Adrenal gland (tissue), 12 donors: ENCODE results near the gene SPDYA. TPM values are rescaled to one million over a fixed set of nuclear protein-coding genes. Genes with fewer than 3 reads are reported as not detected.
A peak's percentile ranks its signal among the peaks of the same experiment; 100 is the strongest.

Source experiments
- DNase-seq, 7 donors: peaks; one replicate each; pipeline ENCODE4 v3.0.0-alpha.2; 2019 to 2020
- H3K27ac ChIP-seq, 5 donors: fragments of 200-600 bp; sonication (generic) in 4 of 5; 1 replicate in 3 of 5; 2 replicates in 2 of 5; pipeline versions ENCODE4 v1.5.1 to v1.8.0; 2016 to 2020; ENCODE audit warnings: mild to moderate bottlenecking in 1 of 5
- H3K27me3 ChIP-seq: fragments of 200-600 bp; 2 replicates; pipeline ENCODE4 v1.8.0; 2021
- H3K36me3 ChIP-seq, 2 donors: fragments of 200-600 bp; replicated peaks in 1 of 2; 1 replicate in 1 of 2; 2 replicates in 1 of 2; pipeline versions ENCODE4 v1.5.1 to v1.8.0; 2018 to 2022
- H3K4me1 ChIP-seq, 2 donors: fragments of 200-600 bp; replicated peaks in 1 of 2; 1 replicate in 1 of 2; 2 replicates in 1 of 2; pipeline versions ENCODE4 v1.5.1 to v1.8.0; 2018 to 2021
- H3K4me3 ChIP-seq, 4 donors: fragments of 200-600 bp; sonication (generic) in 3 of 4; one replicate each; pipeline ENCODE4 v1.5.1; 2016 to 2018
- H3K9me3 ChIP-seq, 3 donors: fragments of 200-600 bp; sonication (generic) in 1 of 3; replicated peaks in 1 of 3; 1 replicate in 2 of 3; 2 replicates in 1 of 3; pipeline versions ENCODE4 v1.5.1 to v1.8.0; 2016 to 2021
- CTCF ChIP-seq, 6 experiments: fragments of 450-650 bp in 4 of 6; fragments of 200-600 bp in 2 of 6; sonication (generic) in 1 of 6; IDR thresholded peaks; 1 replicate in 5 of 6; 2 replicates in 1 of 6; pipeline versions ENCODE4 v1.5.1 to v1.8.0; 2016 to 2021; ENCODE audit warnings: antibody characterized with exemption in 6 of 6, mild to moderate bottlenecking in 2 of 6, moderate library complexity in 1 of 6
- POLR2A ChIP-seq, 2 donors: fragments of 450-650 bp; IDR thresholded peaks; one replicate each; pipeline ENCODE4 v1.6.1; 2017; ENCODE audit warnings: antibody characterized with exemption in 2 of 2, mild to moderate bottlenecking in 2 of 2, moderate library complexity in 1 of 2
- WGBS, 4 donors: extraction: QIAGEN DNeasy Blood & Tissue Kit in 2 of 4; methylation state at CpG; one replicate each; pipeline versions ENCODE4 v1.1.5 to v1.1.7; 2013 to 2017; 5-methylcytosine and 5-hydroxymethylcytosine counted together
- intact Hi-C, 2 donors: fragments of 100-400 bp; cut with DNase I; formaldehyde crosslinking; loops; one replicate each; pipeline versions ENCODE4 v1.14.1 to v1.15.0; 2022 to 2023
- polyA plus RNA-seq, 3 donors: library from polyadenylated mRNA; stranded (reverse); fragments of 200-250 nt in 2 of 3; fragments of 350-450 nt in 1 of 3; fragmentation: Illumina TruSeq in 1 of 3; extraction: RNeasy Lipid Tissue Mini Kit (QIAGEN cat#74804) in 1 of 3; gene quantifications; one replicate each; pipeline ENCODE4 v1.2.3, GENCODE V29; 2013 to 2014
- total RNA-seq, 9 donors: library from RNA; depleted of rRNA in 4 of 9; stranded (reverse); fragments of >200 nt in 4 of 9; fragments of 120-200 nt in 1 of 9; fragmentation: NEBNext Ultra II Directional in 1 of 9; extraction: Animal tissue kit (Norgen Biotek cat#: 25700) in 1 of 9; gene quantifications; one replicate each; pipeline versions ENCODE4 v1.1.0 to v1.2.4, GENCODE V29; 2013 to 2023
- donor health status: healthy with polysubstance abuse.
- donor health status: Bipolar disorder and iron deficiency.
- donor health status: DM: yes; HTN: yes; CAD: no.
- donor health status: DM: no; HTN: no; CAD: no.
- donor health status: DM: no; HTN: no; CAD: no.
- donor health status: DM: yes; HTN: yes; CAD: no.

The SPDYA gene
- total and polyA plus RNA-seq, 12 donors: 0.13 to 1.9 (median 0.30) TPM; not detected in 2

DNA sequence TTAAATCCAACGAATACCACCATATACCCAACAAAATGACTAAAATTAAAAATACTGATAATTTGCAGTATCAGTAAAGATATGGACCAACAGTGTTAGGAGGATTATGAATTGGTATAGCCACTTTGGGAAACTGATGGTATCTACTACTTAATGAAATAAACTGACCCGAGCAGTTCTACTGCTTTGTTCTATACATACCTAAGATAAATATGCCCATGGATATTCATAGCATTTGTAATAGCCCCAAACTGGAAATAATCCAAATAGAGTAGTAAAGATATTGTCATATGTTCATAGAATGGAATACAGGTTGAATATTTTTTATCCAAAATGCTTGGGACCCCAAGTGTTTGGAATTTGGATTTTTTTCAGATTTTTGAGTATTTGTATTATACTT lies 38.3 kb upstream of the SPDYA start:
- no peak for DNase-seq
- intact Hi-C loops: no loop called here
- H3K27ac ChIP-seq: no peak overlapping the region
- H3K36me3 ChIP-seq: peaks cover 0 to 6% of the 10 kb centered on the region in 2 donors
- peaks cover 12 to 73% of the 10 kb centered on the region in 2 donors for H3K4me1 ChIP-seq
- no peaks in the 10 kb centered on the region for H3K9me3 ChIP-seq
- WGBS, 4 donors: 92 to 100% (median 98%) methylated on average over 2 of the region's 2 CpGs
- H3K4me3 ChIP-seq: no peak overlapping the region
- no peaks in the 10 kb centered on the region for H3K27me3 ChIP-seq
- TF ChIP-seq CTCF (IDR thresholded peaks at IDR 0.05) (no peak), POLR2A (IDR thresholded peaks at IDR 0.05) (no peak)

DNA sequence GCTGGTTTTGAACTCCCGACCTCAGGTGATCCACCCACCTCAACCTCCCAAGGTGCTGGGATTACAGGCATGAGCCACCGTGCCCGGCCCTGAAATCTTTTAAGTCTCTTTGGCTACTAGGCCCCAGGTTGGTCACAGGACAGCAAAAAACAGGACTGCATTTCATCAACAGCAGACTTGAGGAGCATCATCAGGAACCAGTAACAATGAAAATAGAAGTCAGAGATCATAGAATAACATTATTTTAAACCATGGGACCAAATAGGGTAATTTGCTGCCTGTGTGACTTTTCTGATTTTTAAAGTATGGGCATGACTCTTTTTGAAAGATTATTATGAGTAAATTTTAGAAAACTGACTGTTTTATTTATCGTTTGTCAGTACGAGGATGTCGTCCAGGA lies 34.2 kb upstream of the SPDYA start:
- peaks cover 7 to 50% of the 10 kb centered on the region in 2 donors for H3K4me1 ChIP-seq
- intact Hi-C loops: no loop called here
- H3K36me3 ChIP-seq: peaks cover 0 to 43% of the 10 kb centered on the region in 2 donors
- no peak for DNase-seq
- H3K9me3 ChIP-seq: no peaks in the 10 kb centered on the region
- TF ChIP-seq CTCF (IDR thresholded peaks at IDR 0.05) (no peak), POLR2A (IDR thresholded peaks at IDR 0.05) (no peak)
- H3K27ac ChIP-seq: no peak overlapping the region
- no peak overlapping the region for H3K4me3 ChIP-seq
- no peaks in the 10 kb centered on the region for H3K27me3 ChIP-seq
- WGBS, 4 donors: 82 to 90% (median 89%) methylated on average over 6 of the region's 6 CpGs

- TF ChIP-seq CTCF (IDR thresholded peaks at IDR 0.05) (no peak), POLR2A (IDR thresholded peaks at IDR 0.05) (no peak)
- 91 to 97% (median 94%) methylated on average over 5 of the region's 5 CpGs for WGBS, 4 donors
Observed at GRCh38 chr2:28778392-28778791, 32.2 kb upstream of the SPDYA start.

GRCh38 chr2:28779001-28779400 lies 31.6 kb upstream of the SPDYA start:
- intact Hi-C loops: no loop called here
- peaks cover 0 to 26% of the 10 kb centered on the region in 2 donors for H3K4me1 ChIP-seq
- 78 to 95% (median 89%) methylated on average over 2 of the region's 2 CpGs for WGBS, 4 donors
- no peaks in the 10 kb centered on the region for H3K9me3 ChIP-seq
- H3K27me3 ChIP-seq: no peaks in the 10 kb centered on the region
- TF ChIP-seq CTCF (IDR thresholded peaks at IDR 0.05): no peak
- no peak for TF ChIP-seq POLR2A (IDR thresholded peaks at IDR 0.05)
- no peak for DNase-seq
- no peak overlapping the region for H3K4me3 ChIP-seq
- H3K36me3 ChIP-seq: peaks cover 0 to 67% of the 10 kb centered on the region in 2 donors
- H3K27ac ChIP-seq: peak overlapping the region in 1 of 5 donors; percentile 0

More at GRCh38 chr2:28778392-28778791, 32.2 kb upstream of the SPDYA start:
- H3K27me3 ChIP-seq: no peaks in the 10 kb centered on the region
- H3K27ac ChIP-seq: peak overlapping the region in 1 of 5 donors; percentile 0
- no peak for DNase-seq
- intact Hi-C loops: no loop called here
- H3K4me1 ChIP-seq: peaks cover 0 to 30% of the 10 kb centered on the region in 2 donors
- H3K4me3 ChIP-seq: no peak overlapping the region
- peaks cover 0 to 61% of the 10 kb centered on the region in 2 donors for H3K36me3 ChIP-seq
- H3K9me3 ChIP-seq: no peaks in the 10 kb centered on the region
